Measurements from ENCODE around the gene SLAMF7.

Gene SLAMF7

GRCh38 chr1:160773093-160773492, 34.0 kb downstream of the SLAMF7 start:
- no CpG with 5 or more reads among the region's 3 CpGs for WGBS (ENCODE audit: insufficient coverage, insufficient read length)
- Histone ChIP-seq H3K9me3 (ENCODE audit: control insufficient read depth, insufficient read depth, low read length) (no peaks in the 10 kb centered on the region), H3K4me3 (ENCODE audit: low read length) (no peak overlapping the region), H3K36me3 (ENCODE audit: control insufficient read depth, insufficient read depth, low read length) (no peaks in the 10 kb centered on the region), H3K4me1 (ENCODE audit: control insufficient read depth, insufficient read depth, low read length) (no peaks in the 10 kb centered on the region), H3K27ac (ENCODE audit: low read length) (no peak overlapping the region), H3K27me3 (ENCODE audit: control insufficient read depth, insufficient read depth, low read length) (no peaks in the 10 kb centered on the region)
- DNase-seq (ENCODE audit: low read depth, low spot score): no peak

- no peak for DNase-seq (ENCODE audit: low read depth, low spot score)
- Histone ChIP-seq H3K4me3 (ENCODE audit: low read length) (no peak overlapping the region), H3K4me1 (ENCODE audit: control insufficient read depth, insufficient read depth, low read length) (no peaks in the 10 kb centered on the region), H3K27ac (ENCODE audit: low read length) (no peak overlapping the region), H3K27me3 (ENCODE audit: control insufficient read depth, insufficient read depth, low read length) (no peaks in the 10 kb centered on the region), H3K9me3 (ENCODE audit: control insufficient read depth, insufficient read depth, low read length) (no peaks in the 10 kb centered on the region), H3K36me3 (ENCODE audit: control insufficient read depth, insufficient read depth, low read length) (no peaks in the 10 kb centered on the region)
- WGBS (ENCODE audit: insufficient coverage, insufficient read length): no CpG with 5 or more reads among the region's 2 CpGs
Measured at GRCh38 chr1:160774886-160775719, 36.1 kb downstream of the SLAMF7 start.

GRCh38 chr1:160776178-160776577, 37.1 kb downstream of the SLAMF7 start:
- Histone ChIP-seq H3K4me1 (ENCODE audit: control insufficient read depth, insufficient read depth, low read length) (no peaks in the 10 kb centered on the region), H3K27ac (ENCODE audit: low read length) (no peak overlapping the region), H3K36me3 (ENCODE audit: control insufficient read depth, insufficient read depth, low read length) (no peaks in the 10 kb centered on the region), H3K9me3 (ENCODE audit: control insufficient read depth, insufficient read depth, low read length) (no peaks in the 10 kb centered on the region), H3K4me3 (ENCODE audit: low read length) (no peak overlapping the region), H3K27me3 (ENCODE audit: control insufficient read depth, insufficient read depth, low read length) (no peaks in the 10 kb centered on the region)
- WGBS (ENCODE audit: insufficient coverage, insufficient read length): no CpG with 5 or more reads among the region's 1 CpG
- no peak for DNase-seq (ENCODE audit: low read depth, low spot score)

- peak; percentile 41 for DNase-seq (ENCODE audit: low read depth, low spot score)
- Histone ChIP-seq H3K4me3 (ENCODE audit: low read length) (no peak overlapping the region), H3K4me1 (ENCODE audit: control insufficient read depth, insufficient read depth, low read length) (no peaks in the 10 kb centered on the region), H3K27ac (ENCODE audit: low read length) (no peak overlapping the region), H3K36me3 (ENCODE audit: control insufficient read depth, insufficient read depth, low read length) (no peaks in the 10 kb centered on the region), H3K27me3 (ENCODE audit: control insufficient read depth, insufficient read depth, low read length) (no peaks in the 10 kb centered on the region), H3K9me3 (ENCODE audit: control insufficient read depth, insufficient read depth, low read length) (no peaks in the 10 kb centered on the region)
- WGBS (ENCODE audit: insufficient coverage, insufficient read length): no CpG with 5 or more reads among the region's 7 CpGs
Measured at GRCh38 chr1:160777486-160778089, 38.5 kb downstream of the SLAMF7 start.

DNA sequence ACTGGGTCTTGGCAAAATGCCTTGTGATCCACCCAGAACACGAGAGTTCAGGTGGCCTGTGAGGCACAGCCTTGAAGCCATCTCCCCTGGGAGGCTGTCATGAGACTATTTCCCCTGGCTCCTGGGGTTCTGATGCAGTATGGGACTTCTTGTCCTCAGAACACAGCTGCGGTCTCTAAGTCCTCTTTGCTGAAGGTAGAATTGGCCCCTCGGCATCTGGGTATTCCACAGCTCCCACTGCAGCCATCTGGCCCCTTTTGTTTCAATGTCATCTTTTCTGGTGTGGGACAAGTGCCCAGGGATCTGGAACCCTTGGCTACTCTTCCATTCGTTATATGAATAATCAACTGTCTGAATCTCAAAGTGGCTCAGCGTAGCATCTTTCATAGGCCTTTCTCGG, 39.9 kb downstream of the SLAMF7 start:
- DNase-seq (ENCODE audit: low read depth, low spot score): no peak
- WGBS (ENCODE audit: insufficient coverage, insufficient read length): no CpG with 5 or more reads among the region's 6 CpGs

GRCh38 chr1:160779626-160780397, 40.8 kb downstream of the SLAMF7 start:
- Histone ChIP-seq H3K9me3 (ENCODE audit: control insufficient read depth, insufficient read depth, low read length) (no peaks in the 10 kb centered on the region), H3K27me3 (ENCODE audit: control insufficient read depth, insufficient read depth, low read length) (no peaks in the 10 kb centered on the region), H3K4me3 (ENCODE audit: low read length) (no peak overlapping the region), H3K27ac (ENCODE audit: low read length) (no peak overlapping the region), H3K36me3 (ENCODE audit: control insufficient read depth, insufficient read depth, low read length) (no peaks in the 10 kb centered on the region), H3K4me1 (ENCODE audit: control insufficient read depth, insufficient read depth, low read length) (no peaks in the 10 kb centered on the region)
- peak; percentile 43 for DNase-seq (ENCODE audit: low read depth, low spot score)
- no CpG with 5 or more reads among the region's 18 CpGs for WGBS (ENCODE audit: insufficient coverage, insufficient read length)

More for the DNA sequence above, 39.9 kb downstream of the SLAMF7 start:
- H3K27ac ChIP-seq (ENCODE audit: low read length): no peak overlapping the region
- no peaks in the 10 kb centered on the region for H3K36me3 ChIP-seq (ENCODE audit: control insufficient read depth, insufficient read depth, low read length)
- no peak overlapping the region for H3K4me3 ChIP-seq (ENCODE audit: low read length)
- H3K9me3 ChIP-seq (ENCODE audit: control insufficient read depth, insufficient read depth, low read length): no peaks in the 10 kb centered on the region
- H3K27me3 ChIP-seq (ENCODE audit: control insufficient read depth, insufficient read depth, low read length): no peaks in the 10 kb centered on the region
- H3K4me1 ChIP-seq (ENCODE audit: control insufficient read depth, insufficient read depth, low read length): no peaks in the 10 kb centered on the region

- H3K27ac ChIP-seq (ENCODE audit: low read length): no peak overlapping the region
- no peaks in the 10 kb centered on the region for H3K9me3 ChIP-seq (ENCODE audit: control insufficient read depth, insufficient read depth, low read length)
- H3K36me3 ChIP-seq (ENCODE audit: control insufficient read depth, insufficient read depth, low read length): no peaks in the 10 kb centered on the region
- H3K4me1 ChIP-seq (ENCODE audit: control insufficient read depth, insufficient read depth, low read length): no peaks in the 10 kb centered on the region
- no peaks in the 10 kb centered on the region for H3K27me3 ChIP-seq (ENCODE audit: control insufficient read depth, insufficient read depth, low read length)
- WGBS (ENCODE audit: insufficient coverage, insufficient read length): no CpG with 5 or more reads among the region's 2 CpGs
- no peak overlapping the region for H3K4me3 ChIP-seq (ENCODE audit: low read length)
- no peak for DNase-seq (ENCODE audit: low read depth, low spot score)
Measured at GRCh38 chr1:160780398-160780755, 41.3 kb downstream of the SLAMF7 start.

DNA sequence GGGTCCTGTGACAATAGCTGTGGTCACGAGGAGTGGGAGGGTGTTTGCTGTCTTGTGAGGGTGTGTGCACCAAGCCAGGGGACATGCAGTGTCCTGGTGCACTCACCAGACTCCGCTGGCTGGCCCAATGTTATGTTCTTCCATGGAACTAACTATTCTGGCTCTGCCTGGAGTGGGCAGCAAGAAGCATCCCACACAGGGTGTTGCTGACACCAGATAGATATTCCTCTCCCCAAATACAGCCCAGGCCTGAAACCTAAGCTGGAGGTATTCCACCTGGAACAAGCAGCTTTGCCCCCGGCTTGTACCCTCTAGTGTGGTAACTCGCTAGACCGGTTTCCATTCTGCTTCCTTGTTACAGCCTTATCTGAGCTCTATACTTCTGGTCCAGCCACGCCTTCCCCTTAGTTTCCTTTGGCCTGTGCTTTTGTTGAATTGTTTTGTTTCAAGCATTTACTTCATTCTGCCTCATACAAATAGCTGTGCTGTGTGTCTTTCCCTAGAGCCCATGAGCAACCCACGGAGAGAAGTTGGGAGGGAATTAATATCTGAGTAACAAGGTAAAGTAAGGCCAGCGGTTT, 42.2 kb downstream of the SLAMF7 start:
- H3K27me3 ChIP-seq (ENCODE audit: control insufficient read depth, insufficient read depth, low read length): no peaks in the 10 kb centered on the region
- no peaks in the 10 kb centered on the region for H3K9me3 ChIP-seq (ENCODE audit: control insufficient read depth, insufficient read depth, low read length)
- no peak overlapping the region for H3K27ac ChIP-seq (ENCODE audit: low read length)
- DNase-seq (ENCODE audit: low read depth, low spot score): no peak
- no CpG with 5 or more reads among the region's 8 CpGs for WGBS (ENCODE audit: insufficient coverage, insufficient read length)
- no peaks in the 10 kb centered on the region for H3K4me1 ChIP-seq (ENCODE audit: control insufficient read depth, insufficient read depth, low read length)
- no peaks in the 10 kb centered on the region for H3K36me3 ChIP-seq (ENCODE audit: control insufficient read depth, insufficient read depth, low read length)
- no peak overlapping the region for H3K4me3 ChIP-seq (ENCODE audit: low read length)

GRCh38 chr1:160781914-160782689, 43.1 kb downstream of the SLAMF7 start:
- no CpG with 5 or more reads among the region's 9 CpGs for WGBS (ENCODE audit: insufficient coverage, insufficient read length)
- no peaks in the 10 kb centered on the region for H3K36me3 ChIP-seq (ENCODE audit: control insufficient read depth, insufficient read depth, low read length)
- no peak overlapping the region for H3K4me3 ChIP-seq (ENCODE audit: low read length)
- H3K27me3 ChIP-seq (ENCODE audit: control insufficient read depth, insufficient read depth, low read length): no peaks in the 10 kb centered on the region
- H3K4me1 ChIP-seq (ENCODE audit: control insufficient read depth, insufficient read depth, low read length): no peaks in the 10 kb centered on the region
- no peak for DNase-seq (ENCODE audit: low read depth, low spot score)
- no peaks in the 10 kb centered on the region for H3K9me3 ChIP-seq (ENCODE audit: control insufficient read depth, insufficient read depth, low read length)
- H3K27ac ChIP-seq (ENCODE audit: low read length): no peak overlapping the region
